HEK293T (cell line): Measurements from ENCODE around the gene NECAB2.

Experiments used
- CTCF ChIA-PET: fragments of 350-600 bp; formaldehyde crosslinking; extraction: SDS; loops from one replicate; lab custom pipeline; 2021; ENCODE audit warnings: antibody characterized with exemption, inconsistent platforms; lab: Yijun Ruan, JAX
- POLR2A ChIA-PET: fragments of 350-600 bp; formaldehyde crosslinking; extraction: SDS; loops from one replicate; lab custom pipeline; 2020; ENCODE audit warnings: antibody characterized with exemption, inconsistent platforms; lab: Yijun Ruan, JAX
- DNase-seq: peaks from one replicate; pipeline ENCODE4 v3.0.0; 2012; ENCODE audit warnings: mixed read lengths; ENCODE audit errors: extremely low spot score
- ARNT ChIP-seq: fragments of 450-650 bp; IDR thresholded peaks from 2 replicates; pipeline ENCODE4 v1.6.1; 2017; ENCODE audit warnings: mild to moderate bottlenecking
- BHLHE40 ChIP-seq: fragments of 450-650 bp; IDR thresholded peaks from 2 replicates; pipeline ENCODE4 v1.6.1; 2016; ENCODE audit warnings: mild to moderate bottlenecking, moderate library complexity, borderline replicate concordance
- CTBP1 ChIP-seq: fragments of 450-650 bp; IDR thresholded peaks from 2 replicates; pipeline ENCODE4 v1.6.1; 2016; ENCODE audit warnings: borderline replicate concordance
- ELF4 ChIP-seq: fragments of 450-650 bp; IDR thresholded peaks from 2 replicates; pipeline ENCODE4 v1.6.1; 2017; ENCODE audit warnings: antibody characterized with exemption
- FOXA1 ChIP-seq: fragments of 450-650 bp; IDR thresholded peaks from 2 replicates; pipeline ENCODE4 v1.6.1; 2016; ENCODE audit warnings: mild to moderate bottlenecking
- FOXK2 ChIP-seq: fragments of 450-650 bp; IDR thresholded peaks from 2 replicates; pipeline ENCODE4 v1.6.1; 2016; ENCODE audit warnings: mild to moderate bottlenecking
- FOXM1 ChIP-seq: fragments of 450-650 bp; IDR thresholded peaks from 2 replicates; pipeline ENCODE4 v1.6.1; 2017; ENCODE audit warnings: mild to moderate bottlenecking, borderline replicate concordance
- HDGF ChIP-seq: fragments of 450-650 bp; IDR thresholded peaks from 2 replicates; pipeline ENCODE4 v1.6.1; 2017; ENCODE audit warnings: antibody characterized with exemption, borderline replicate concordance
- L3MBTL2 ChIP-seq: fragments of 450-650 bp; conservative IDR thresholded peaks from 2 replicates; pipeline ENCODE4 v1.6.1; 2016; ENCODE audit warnings: mild to moderate bottlenecking
- LEF1 ChIP-seq: fragments of 450-650 bp; IDR thresholded peaks from 2 replicates; pipeline ENCODE4 v1.6.1; 2017; ENCODE audit warnings: mild to moderate bottlenecking, borderline replicate concordance
- NFRKB ChIP-seq: fragments of 450-650 bp; IDR thresholded peaks from 2 replicates; pipeline ENCODE4 v1.6.1; 2016; ENCODE audit warnings: mild to moderate bottlenecking, moderate library complexity
- SP1 ChIP-seq: fragments of 450-650 bp; IDR thresholded peaks from 2 replicates; pipeline ENCODE4 v1.6.1; 2017
- SUZ12 ChIP-seq: fragments of 450-650 bp; IDR thresholded peaks from 2 replicates; pipeline ENCODE4 v1.6.1; 2016; ENCODE audit warnings: mild to moderate bottlenecking
- TARDBP ChIP-seq: fragments of 450-650 bp; IDR thresholded peaks from 2 replicates; pipeline ENCODE4 v1.6.1; 2016
- ZNF384 ChIP-seq: fragments of 450-650 bp; IDR thresholded peaks from 2 replicates; pipeline ENCODE4 v1.6.1; 2016
- TF ChIP-seq, protein P1 (sequence below): fragments of 450-650 bp; IDR thresholded peaks from 2 replicates; pipeline ENCODE4 v1.6.1; 2016

NECAB2 gene

DNA sequence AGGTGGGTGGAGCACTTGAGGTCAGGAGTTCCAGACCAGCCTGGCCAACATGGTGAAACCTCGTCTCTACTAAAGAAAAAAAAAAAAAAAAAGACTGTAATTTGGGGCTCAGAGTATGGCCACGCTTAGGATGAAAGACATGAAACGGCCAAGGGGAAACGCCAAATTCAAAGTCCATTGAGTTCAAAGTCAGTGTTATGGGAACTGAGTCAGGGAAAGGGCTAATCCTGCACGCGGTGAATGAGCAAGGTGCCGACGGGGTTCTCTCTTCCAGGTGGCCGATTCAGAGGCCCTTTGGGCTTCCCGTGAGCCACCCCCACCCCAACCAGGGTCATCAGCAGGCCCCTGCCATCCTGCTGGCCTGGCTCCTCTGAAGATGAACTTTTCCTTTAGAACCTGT is 22.5 kb upstream of the NECAB2 start:
- CTCF ChIA-PET = no interaction called here

DNA sequence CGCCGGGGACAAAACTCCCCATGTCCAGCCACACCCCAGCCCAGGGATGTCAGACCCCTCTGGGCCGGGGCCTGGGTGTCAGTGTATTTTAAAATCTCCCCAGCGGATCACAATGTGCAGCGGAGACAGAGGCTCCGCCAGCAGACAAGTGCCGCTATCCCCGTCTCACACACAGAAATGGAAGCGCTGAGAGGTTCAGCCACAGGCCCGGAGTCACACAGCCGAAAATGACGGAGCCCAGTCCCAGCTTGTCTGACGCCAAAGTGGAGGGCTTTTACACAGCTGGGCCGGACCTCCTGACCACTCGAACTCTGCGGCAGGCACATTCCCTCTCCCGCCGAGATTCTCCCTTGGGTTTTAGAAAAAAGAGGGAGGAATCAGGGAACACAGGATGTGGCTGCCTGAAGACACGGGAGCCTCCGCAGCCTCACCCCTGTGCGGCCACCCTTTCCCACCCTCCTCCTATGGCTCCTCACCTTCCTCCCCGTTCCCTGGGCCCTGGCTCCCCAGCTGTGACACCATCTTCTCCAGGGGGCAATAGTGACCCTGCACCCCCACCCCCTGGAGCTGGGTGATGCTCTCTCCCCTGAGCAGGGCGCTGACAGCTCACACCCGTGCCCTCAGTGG is 21.8 kb upstream of the NECAB2 start:
- POLR2A ChIA-PET = no interaction called here
- DNase-seq = no peak
- CTCF ChIA-PET = no interaction called here
- TF ChIP-seq, protein P1, sequence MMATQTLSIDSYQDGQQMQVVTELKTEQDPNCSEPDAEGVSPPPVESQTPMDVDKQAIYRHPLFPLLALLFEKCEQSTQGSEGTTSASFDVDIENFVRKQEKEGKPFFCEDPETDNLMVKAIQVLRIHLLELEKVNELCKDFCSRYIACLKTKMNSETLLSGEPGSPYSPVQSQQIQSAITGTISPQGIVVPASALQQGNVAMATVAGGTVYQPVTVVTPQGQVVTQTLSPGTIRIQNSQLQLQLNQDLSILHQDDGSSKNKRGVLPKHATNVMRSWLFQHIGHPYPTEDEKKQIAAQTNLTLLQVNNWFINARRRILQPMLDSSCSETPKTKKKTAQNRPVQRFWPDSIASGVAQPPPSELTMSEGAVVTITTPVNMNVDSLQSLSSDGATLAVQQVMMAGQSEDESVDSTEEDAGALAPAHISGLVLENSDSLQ = no peak
- TF ChIP-seq NFRKB = no peak
- TF ChIP-seq FOXA1 = no peak
- TF ChIP-seq SP1 = no peak
- no peak for TF ChIP-seq ZNF384
- TF ChIP-seq HDGF = no peak
- TF ChIP-seq BHLHE40 = no peak
- no peak for TF ChIP-seq FOXK2
- no peak for TF ChIP-seq SUZ12
- no peak for TF ChIP-seq CTBP1
- TF ChIP-seq ELF4 = no peak
- no peak for TF ChIP-seq FOXM1
- no peak for TF ChIP-seq LEF1
- no peak for TF ChIP-seq L3MBTL2
- no peak for TF ChIP-seq ARNT
- no peak for TF ChIP-seq TARDBP

More for the DNA sequence above, 22.5 kb upstream of the NECAB2 start:
- no peak for TF ChIP-seq ARNT
- no peak for TF ChIP-seq SUZ12
- no peak for TF ChIP-seq NFRKB
- TF ChIP-seq FOXK2 = no peak
- no peak for TF ChIP-seq L3MBTL2
- TF ChIP-seq, protein P1 = no peak
- TF ChIP-seq TARDBP = no peak
- no peak for TF ChIP-seq HDGF
- POLR2A ChIA-PET = no interaction called here
- no peak for DNase-seq

DNA sequence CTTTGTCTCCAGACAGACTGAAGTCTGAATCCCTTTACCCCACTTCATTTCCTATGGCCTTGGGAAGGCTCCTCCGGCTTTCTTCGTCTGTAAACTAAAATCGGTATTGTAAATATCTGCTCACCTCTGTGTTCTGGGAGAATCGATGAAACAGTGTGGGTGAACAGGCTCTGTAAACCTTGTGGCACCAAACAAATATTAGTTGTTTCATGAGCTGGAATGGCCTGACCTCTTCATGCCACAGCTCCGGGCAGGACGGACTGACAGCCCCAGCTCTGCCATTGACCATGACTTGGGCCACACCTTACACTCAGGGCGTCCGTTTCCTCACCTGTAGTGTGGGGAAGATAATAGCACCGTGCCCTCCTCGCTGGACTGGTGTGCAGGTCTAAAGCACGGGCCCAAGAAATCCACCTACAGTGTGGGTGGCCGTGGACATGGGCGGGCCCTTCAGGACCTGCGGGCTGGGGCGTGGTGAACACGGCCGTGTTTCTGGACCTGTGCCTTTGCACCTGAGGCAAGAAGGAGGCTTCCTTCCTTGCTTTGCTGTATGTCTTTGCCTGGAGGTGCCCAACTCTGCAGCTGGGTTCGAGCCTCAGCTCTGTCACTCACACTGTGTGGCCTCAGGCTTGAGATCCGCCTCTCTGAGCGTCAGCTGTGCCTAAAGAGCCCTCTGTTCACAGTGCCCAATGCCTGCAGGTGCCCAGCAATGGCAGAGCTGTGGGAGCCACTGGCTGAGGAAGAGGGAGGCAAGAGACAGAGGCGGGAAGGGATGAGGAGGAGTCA is 21.1 kb upstream of the NECAB2 start:
- DNase-seq = no peak
- ChIA-PET POLR2A (no interaction called here), CTCF (no interaction called here)
- TF ChIP-seq CTBP1 (no peak), BHLHE40 (no peak), NFRKB (no peak), ZNF384 (no peak), FOXM1 (no peak), FOXK2 (no peak), LEF1 (no peak), ARNT (no peak), FOXA1 (no peak), SP1 (no peak), SUZ12 (no peak), HDGF (no peak), TARDBP (no peak)
- TF ChIP-seq, protein P1 = no peak

DNA sequence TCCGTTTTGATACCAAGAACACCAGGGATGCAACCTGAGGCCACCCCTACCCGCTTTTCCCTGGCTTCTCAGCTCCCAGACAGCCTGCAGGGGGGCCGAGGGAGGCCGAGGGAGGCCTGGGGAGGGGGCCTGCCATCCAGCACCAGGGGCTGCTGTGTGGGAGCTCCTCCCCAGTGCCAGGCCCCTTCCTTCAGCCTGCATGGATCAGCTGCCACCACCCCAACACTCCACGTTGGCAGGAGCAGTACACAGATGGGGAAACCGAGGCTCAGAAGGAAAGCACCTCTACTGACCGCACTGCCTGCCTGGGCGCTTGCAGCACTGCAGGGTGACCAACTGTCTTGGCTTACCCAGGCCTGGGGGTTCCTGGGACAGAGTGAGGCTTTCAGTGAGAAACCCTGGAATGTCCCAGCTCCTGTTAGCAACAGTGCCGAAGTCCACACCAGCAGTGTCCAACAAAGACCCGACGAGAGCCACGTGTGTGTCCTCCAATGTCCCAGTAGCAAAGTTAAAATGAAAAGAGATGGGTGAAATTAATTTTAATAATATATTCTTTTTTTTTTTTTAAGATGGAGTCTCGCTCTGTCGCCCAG is 20.3 kb upstream of the NECAB2 start:
- no peak for TF ChIP-seq FOXK2
- no peak for TF ChIP-seq FOXA1
- TF ChIP-seq LEF1 = no peak
- no peak for TF ChIP-seq ELF4
- no peak for TF ChIP-seq TARDBP
- TF ChIP-seq HDGF = no peak
- no peak for TF ChIP-seq ARNT
- no peak for TF ChIP-seq FOXM1
- TF ChIP-seq, protein P1 = no peak
- DNase-seq = no peak
- CTCF ChIA-PET = no interaction called here
- POLR2A ChIA-PET = no interaction called here

DNA sequence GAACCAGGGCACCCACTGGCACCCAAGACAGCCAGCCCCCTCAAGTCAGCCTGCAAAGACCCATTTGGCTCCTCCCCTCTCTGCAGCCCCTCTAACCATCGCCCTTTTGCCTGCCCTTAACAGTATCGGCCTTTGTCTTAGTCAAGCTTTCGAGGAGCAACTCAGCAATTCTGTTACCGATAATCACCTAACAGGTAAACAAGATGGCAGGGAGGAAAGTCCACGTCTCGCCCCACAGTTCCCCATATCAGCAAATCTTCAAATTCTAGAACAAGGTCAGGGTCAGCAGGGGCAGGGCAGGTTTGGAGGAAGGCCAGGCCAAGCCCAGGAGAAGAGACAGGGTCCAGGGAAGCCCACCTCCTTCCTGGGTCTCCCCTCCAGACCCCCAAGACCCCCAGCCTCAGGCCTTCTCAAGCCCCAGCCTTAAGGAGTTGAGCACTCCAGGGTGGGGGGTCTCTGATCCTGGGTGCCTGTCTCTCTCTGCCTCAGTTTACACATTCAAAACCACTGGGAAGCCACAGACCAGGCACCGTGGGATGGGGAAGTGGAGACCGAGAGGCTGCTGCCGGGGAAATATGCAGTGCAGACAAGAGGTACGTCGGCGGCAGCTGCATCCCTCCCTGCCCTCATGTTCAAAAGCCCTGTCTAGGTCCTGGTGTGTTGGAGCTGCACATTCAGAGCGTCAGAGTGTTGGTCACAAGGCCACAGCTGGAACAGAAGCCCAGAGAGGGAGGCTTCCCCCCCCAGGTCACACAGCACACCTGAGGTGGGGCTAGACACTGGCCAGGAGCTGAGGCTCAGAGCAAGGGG is 18.9 kb upstream of the NECAB2 start:
- ChIA-PET POLR2A (no interaction called here), CTCF (no interaction called here)
- TF ChIP-seq L3MBTL2 = no peak
- DNase-seq = no peak
